HG02970 (cell line): ENCODE measurements around the gene SLC35A2.
"Not testable (repeated sequence)": the region's sequence is repeated elsewhere in the genome, so short reads cannot be mapped to it uniquely, and the experiment has no call there.

Experiments used
- ATAC-seq: cut with Tn5 transposase; IDR thresholded peaks from one replicate; pipeline ENCODE4 v1.9.1; 2021; ENCODE audit warnings: mild to moderate bottlenecking, moderate library complexity, moderate number of reproducible peaks; ENCODE audit not compliant: unreplicated experiment, low FRiP score

SLC35A2 gene

DNA sequence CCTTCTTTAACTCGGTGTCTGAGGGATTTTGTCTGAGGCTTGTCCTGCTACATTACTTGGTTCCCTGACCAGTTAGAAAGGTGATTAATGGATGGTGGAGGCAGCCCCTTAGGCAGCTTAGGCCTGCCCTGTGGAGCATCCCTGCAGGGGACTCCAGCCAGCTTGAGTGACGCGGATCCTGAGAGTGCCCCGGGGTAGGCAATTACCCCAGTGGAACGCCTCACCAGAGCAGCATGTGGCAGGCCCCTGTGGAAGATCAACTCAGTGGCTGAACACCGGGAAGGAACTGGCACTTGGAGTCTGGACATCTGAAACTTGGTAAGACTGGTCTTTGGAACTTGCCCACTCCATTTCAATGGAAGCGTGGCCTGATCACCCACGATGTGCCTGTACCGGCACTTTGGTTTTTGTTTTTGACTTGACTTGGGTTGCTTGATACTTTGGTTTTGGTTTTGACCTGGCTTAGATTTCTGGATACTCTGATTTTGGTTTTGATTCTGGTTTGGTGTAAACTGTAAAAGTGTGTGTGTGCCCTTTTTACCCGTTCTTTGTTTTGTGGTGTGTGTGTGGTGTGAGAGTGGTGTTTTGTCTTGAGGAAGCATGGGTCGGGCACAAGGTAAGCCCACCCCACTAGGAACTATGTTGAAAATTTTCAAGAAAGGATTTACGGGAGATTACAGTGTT, 57.2 kb downstream of the SLC35A2 start:
- ATAC-seq, result not testable (repeated sequence)

DNA sequence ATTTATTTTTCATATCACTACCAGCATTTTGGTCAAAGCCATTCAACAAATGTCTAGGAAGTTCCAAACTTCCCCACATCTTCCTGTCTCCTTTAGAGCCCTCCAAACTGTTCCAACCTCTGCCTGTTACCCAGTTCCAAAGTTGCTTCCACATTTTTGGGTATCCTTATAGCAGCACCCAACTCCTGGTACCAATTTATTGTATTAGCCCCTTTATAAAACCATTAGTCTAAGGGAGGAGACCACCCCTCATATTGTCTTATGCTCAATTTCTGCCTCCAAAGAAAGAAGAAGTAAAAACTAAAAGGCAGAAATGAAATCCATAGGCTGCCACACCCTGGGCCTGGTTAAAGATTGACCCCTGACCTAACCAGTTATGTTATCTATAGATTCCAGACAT, 58.0 kb downstream of the SLC35A2 start:
- not testable (repeated sequence) for ATAC-seq
